H9 (cell line): ENCODE data around the gene LGSN. TPM values are rescaled to one million over a fixed set of nuclear protein-coding genes. Genes with fewer than 3 reads are reported as not detected.

ENCODE experiments used
- DNase-seq: peaks from one replicate; pipeline ENCODE4 v3.0.0-alpha.2; 2017
- H2AFZ ChIP-seq: one replicate; pipeline ENCODE4 v1.6.1; 2013; ENCODE audit warnings: mild to moderate bottlenecking, low read length, control low read depth, moderate library complexity
- H2AK5ac ChIP-seq: 2 replicates; pipeline ENCODE4 v1.6.1; 2013; ENCODE audit warnings: low read length, control low read depth, mixed read lengths; ENCODE audit not compliant: insufficient read length
- H2BK120ac ChIP-seq: one replicate; pipeline ENCODE4 v1.6.1; 2013; ENCODE audit warnings: low read depth, mild to moderate bottlenecking, low read length, control low read depth, inconsistent platforms; ENCODE audit not compliant: poor library complexity, severe bottlenecking
- H2BK12ac ChIP-seq: 2 replicates; pipeline ENCODE4 v1.6.1; 2013; ENCODE audit warnings: low read length, control low read depth, mixed read lengths, low read depth; ENCODE audit not compliant: insufficient read length
- H2BK15ac ChIP-seq: 2 replicates; pipeline ENCODE4 v1.6.1; 2013; ENCODE audit warnings: low read depth, low read length, control low read depth
- H2BK20ac ChIP-seq: one replicate; pipeline ENCODE4 v1.6.1; 2013; ENCODE audit warnings: low read depth, mild to moderate bottlenecking, low read length, control low read depth, inconsistent platforms; ENCODE audit not compliant: poor library complexity, severe bottlenecking
- H2BK5ac ChIP-seq: 2 replicates; pipeline ENCODE4 v1.6.1; 2013; ENCODE audit warnings: low read length, control low read depth, mixed read lengths; ENCODE audit not compliant: insufficient read length
- H3K14ac ChIP-seq: 2 replicates; pipeline ENCODE4 v1.6.1; 2013; ENCODE audit warnings: low read length, control low read depth; ENCODE audit not compliant: insufficient read depth
- H3K18ac ChIP-seq: 2 replicates; pipeline ENCODE4 v1.6.1; 2013; ENCODE audit warnings: low read depth, mild to moderate bottlenecking, mixed read lengths, low read length, control low read depth; ENCODE audit not compliant: insufficient read length
- H3K23ac ChIP-seq: 2 replicates; pipeline ENCODE4 v1.6.1; 2013; ENCODE audit warnings: low read length, control low read depth, mixed read lengths, low read depth; ENCODE audit not compliant: insufficient read length
- H3K23me2 ChIP-seq: 2 replicates; pipeline ENCODE4 v1.6.1; 2013; ENCODE audit warnings: low read depth, mild to moderate bottlenecking, mixed read lengths, low read length, control low read depth; ENCODE audit not compliant: insufficient read length, poor library complexity, severe bottlenecking
- H3K27ac ChIP-seq: 2 replicates; pipeline ENCODE4 v1.5.1; 2013; ENCODE audit warnings: low read length, control low read depth, mixed read lengths, low read depth; ENCODE audit not compliant: insufficient read length
- H3K27me3 ChIP-seq: 2 replicates; pipeline ENCODE4 v1.6.1; 2013; ENCODE audit warnings: low read length, control low read depth, inconsistent platforms; ENCODE audit not compliant: insufficient read depth
- H3K4ac ChIP-seq: 2 replicates; pipeline ENCODE4 v1.6.1; 2013; ENCODE audit warnings: low read depth, mild to moderate bottlenecking, control low read depth, inconsistent platforms, low read length, moderate library complexity
- H3K4me1 ChIP-seq: 2 replicates; pipeline ENCODE4 v1.6.1; 2013; ENCODE audit warnings: low read length, control low read depth, inconsistent platforms; ENCODE audit not compliant: insufficient read depth
- H3K4me2 ChIP-seq: 2 replicates; pipeline ENCODE4 v1.6.1; 2013; ENCODE audit warnings: low read length, control low read depth, mixed read lengths; ENCODE audit not compliant: insufficient read length, insufficient read depth
- H3K56ac ChIP-seq: 2 replicates; pipeline ENCODE4 v1.6.1; 2013; ENCODE audit warnings: low read depth, mild to moderate bottlenecking, mixed read lengths, low read length, control low read depth; ENCODE audit not compliant: insufficient read length
- H3K79me1 ChIP-seq: 2 replicates; pipeline ENCODE4 v1.6.1; 2013; ENCODE audit warnings: low read depth, mild to moderate bottlenecking, moderate library complexity, low read length, control low read depth, inconsistent platforms; ENCODE audit not compliant: insufficient read depth, poor library complexity, severe bottlenecking
- H3K79me2 ChIP-seq: 2 replicates; pipeline ENCODE4 v1.6.1; 2013; ENCODE audit warnings: low read length, control low read depth, inconsistent platforms; ENCODE audit not compliant: insufficient read depth
- H3K9ac ChIP-seq: 2 replicates; pipeline ENCODE4 v1.6.1; 2013; ENCODE audit warnings: low read length, control low read depth, mixed read lengths; ENCODE audit not compliant: insufficient read length; ENCODE audit errors: extremely low read depth
- H3K9me3 ChIP-seq: one replicate; pipeline ENCODE4 v1.6.1; 2013; ENCODE audit warnings: low read depth, low read length, inconsistent platforms; ENCODE audit not compliant: control insufficient read depth
- H3T11ph ChIP-seq: one replicate; pipeline ENCODE4 v1.6.1; 2013; ENCODE audit warnings: mild to moderate bottlenecking, low read length, control low read depth, inconsistent platforms
- H4K20me1 ChIP-seq: one replicate; pipeline ENCODE4 v1.6.1; 2013; ENCODE audit not compliant: control insufficient read depth, insufficient read length, insufficient read depth
- H4K5ac ChIP-seq: 2 replicates; pipeline ENCODE4 v1.6.1; 2013; ENCODE audit warnings: low read depth, mild to moderate bottlenecking, mixed read lengths, low read length, control low read depth; ENCODE audit not compliant: insufficient read length
- H4K8ac ChIP-seq: replicated peaks from 2 replicates; pipeline ENCODE4 v1.6.1; 2013; ENCODE audit warnings: low read length, control low read depth, mixed read lengths, low read depth; ENCODE audit not compliant: insufficient read length
- H4K91ac ChIP-seq: 2 replicates; pipeline ENCODE4 v1.6.1; 2013; ENCODE audit warnings: low read depth, mild to moderate bottlenecking, moderate library complexity, mixed read lengths, low read length, control low read depth; ENCODE audit not compliant: insufficient read length
- H3K27ac Mint-ChIP-seq, 3 experiments: 2 replicates in 2 of 3; 3 replicates in 1 of 3; pipeline ENCODE4 v1.8.0; 2020 to 2021; ENCODE audit warnings: mixed read lengths in 3 of 3, mild to moderate bottlenecking in 1 of 3, moderate library complexity in 1 of 3
- H3K27me3 Mint-ChIP-seq: 2 replicates; pipeline ENCODE4 v1.8.0; 2021; ENCODE audit warnings: low read depth, mild to moderate bottlenecking, moderate library complexity, mixed read lengths
- H3K36me3 Mint-ChIP-seq, 3 experiments: 2 replicates in 2 of 3; 3 replicates in 1 of 3; pipeline ENCODE4 v1.8.0; 2020 to 2021; ENCODE audit warnings: low read depth in 3 of 3, mixed read lengths in 3 of 3; ENCODE audit not compliant: insufficient read depth in 1 of 3
- H3K4me1 Mint-ChIP-seq, 2 experiments: 2 replicates each; pipeline ENCODE4 v1.8.0; 2020; ENCODE audit warnings: mixed read lengths in 2 of 2
- H3K4me3 Mint-ChIP-seq, 2 experiments: 2 replicates in 1 of 2; 3 replicates in 1 of 2; pipeline ENCODE4 v1.8.0; 2020 to 2021; ENCODE audit warnings: mild to moderate bottlenecking in 2 of 2, mixed read lengths in 2 of 2, moderate library complexity in 1 of 2
- H3K9me3 Mint-ChIP-seq, 2 experiments: 2 replicates in 1 of 2; 3 replicates in 1 of 2; pipeline ENCODE4 v1.8.0; 2020; ENCODE audit warnings: mild to moderate bottlenecking in 2 of 2, mixed read lengths in 2 of 2, moderate library complexity in 1 of 2
- CTCF ChIP-seq: fragments of 200-600 bp; sonication (generic); conservative IDR thresholded peaks from 3 replicates; pipeline ENCODE4 v1.8.0; 2021; ENCODE audit warnings: antibody characterized with exemption, mild to moderate bottlenecking
- WGBS: extraction: QIAGEN DNeasy Blood & Tissue Kit; methylation state at CpG from one replicate; pipeline ENCODE4 v1.1.7; 2013; ENCODE audit warnings: missing lambda C conversion rate, low lambda C conversion rate, mixed read lengths; ENCODE audit not compliant: insufficient read length; ENCODE audit errors: extremely low coverage; 5-methylcytosine and 5-hydroxymethylcytosine counted together
- total RNA-seq: library from RNA; stranded (reverse); gene quantifications from 2 replicates; pipeline ENCODE4 v1.2.1, GENCODE V29; 2021

The LGSN gene
- total RNA-seq, 1 experiment from 2014 or later, result 0.13 TPM

GRCh38 chr6:63313111-63313510 is 6.7 kb downstream of the LGSN start:
- Histone ChIP-seq H4K20me1 (no peaks in the 10 kb centered on the region), H2AK5ac (no peak overlapping the region), H3K27me3 (no peaks in the 10 kb centered on the region), H4K91ac (no peak overlapping the region), H3K9me3 (no peaks in the 10 kb centered on the region), H3T11ph (no peak overlapping the region), H3K23ac (no peak overlapping the region), H3K14ac (no peak overlapping the region), H3K23me2 (no peaks in the 10 kb centered on the region), H3K79me1 (no peaks in the 10 kb centered on the region), H2AFZ (no peak overlapping the region), H2BK120ac (no peak overlapping the region), H2BK5ac (no peak overlapping the region), H3K56ac (no peak overlapping the region), H3K4ac (no peak overlapping the region), H3K27ac (no peak overlapping the region), H4K5ac (no peak overlapping the region), H3K4me1 (no peaks in the 10 kb centered on the region; the same call in 1 of the 2 replicates), H2BK12ac (no peak overlapping the region), H4K8ac (no peak overlapping the region), H2BK20ac (no peak overlapping the region), H3K9ac (no peak overlapping the region), H2BK15ac (no peak overlapping the region), H3K79me2 (no peaks in the 10 kb centered on the region), H3K4me2 (no peak overlapping the region), H3K18ac (no peak overlapping the region)
- Mint-ChIP-seq H3K4me1 (no peaks in the 10 kb centered on the region; a peak in 2 of 4 replicates), H3K27me3 (no peaks in the 10 kb centered on the region), H3K4me3 (no peak overlapping the region), H3K27ac (no peak overlapping the region), H3K9me3 (no peaks in the 10 kb centered on the region), H3K36me3 (no peaks in the 10 kb centered on the region)
- DNase-seq, result no peak
- no peak for TF ChIP-seq CTCF
- WGBS, result no CpG with 5 or more reads among the region's 2 CpGs
